GM23248 (cell line): ENCODE measurements around the gene TTC24. TPM values are rescaled to one million over a fixed set of nuclear protein-coding genes. Genes with fewer than 3 reads are reported as not detected.

ENCODE experiments used
- DNase-seq: peaks from one replicate; pipeline ENCODE4 v3.0.0-alpha.2; 2015
- H2AFZ ChIP-seq: fragments of 200-600 bp; sonication (generic); 2 replicates; pipeline ENCODE4 v1.6.1; 2016; ENCODE audit warnings: antibody characterized with exemption
- H3F3A ChIP-seq: fragments of 200-600 bp; sonication (generic); 2 replicates; pipeline ENCODE4 v1.6.1; 2016; ENCODE audit warnings: mild to moderate bottlenecking, antibody characterized with exemption, mixed run types; ENCODE audit not compliant: insufficient read depth
- H3K27ac ChIP-seq: fragments of 200-600 bp; sonication (generic); 2 replicates; pipeline ENCODE4 v1.5.1; 2016; ENCODE audit warnings: mild to moderate bottlenecking
- H3K27me3 ChIP-seq: fragments of 200-600 bp; sonication (generic); replicated peaks from 2 replicates; pipeline ENCODE4 v1.6.1; 2016; ENCODE audit warnings: mild to moderate bottlenecking; ENCODE audit not compliant: insufficient read depth
- H3K36me3 ChIP-seq: fragments of 200-600 bp; sonication (generic); 2 replicates; pipeline ENCODE4 v1.6.1; 2016; ENCODE audit warnings: low read depth, mild to moderate bottlenecking
- H3K4me1 ChIP-seq: fragments of 200-600 bp; sonication (generic); 2 replicates; pipeline ENCODE4 v1.6.1; 2016; ENCODE audit warnings: mild to moderate bottlenecking; ENCODE audit not compliant: insufficient read depth
- H3K4me2 ChIP-seq: fragments of 200-600 bp; sonication (generic); one replicate; pipeline ENCODE4 v1.6.1; 2016; ENCODE audit warnings: mild to moderate bottlenecking; ENCODE audit not compliant: unreplicated experiment
- H3K4me3 ChIP-seq: fragments of 200-600 bp; sonication (generic); 2 replicates; pipeline ENCODE4 v1.5.1; 2016; ENCODE audit warnings: mild to moderate bottlenecking
- H3K79me2 ChIP-seq: fragments of 200-600 bp; sonication (generic); 2 replicates; pipeline ENCODE4 v1.6.1; 2016; ENCODE audit warnings: mild to moderate bottlenecking; ENCODE audit not compliant: insufficient read depth
- H3K9ac ChIP-seq: fragments of 200-600 bp; sonication (generic); 2 replicates; pipeline ENCODE4 v1.6.1; 2016; ENCODE audit warnings: mild to moderate bottlenecking
- H3K9me2 ChIP-seq: fragments of 200-600 bp; sonication (generic); 2 replicates; pipeline ENCODE4 v1.6.1; 2016; ENCODE audit warnings: mixed run types, mild to moderate bottlenecking, moderate library complexity; ENCODE audit not compliant: insufficient read depth
- H3K9me3 ChIP-seq: fragments of 200-600 bp; sonication (generic); one replicate; pipeline ENCODE4 v1.6.1; 2017; ENCODE audit warnings: low read depth
- H4K20me1 ChIP-seq: fragments of 200-600 bp; sonication (generic); 2 replicates; pipeline ENCODE4 v1.6.0; 2016; ENCODE audit not compliant: insufficient read depth
- EZH2 ChIP-seq: fragments of 200-600 bp; sonication (generic); IDR thresholded peaks from 2 replicates; pipeline ENCODE4 v1.6.1; 2018; ENCODE audit warnings: antibody characterized with exemption, mild to moderate bottlenecking; ENCODE audit not compliant: insufficient read depth, poor library complexity, severe bottlenecking
- EZH2phosphoT487 ChIP-seq: fragments of 200-600 bp; sonication (generic); IDR thresholded peaks from 2 replicates; pipeline ENCODE4 v1.6.1; 2018; ENCODE audit warnings: antibody characterized with exemption, moderate library complexity, mild to moderate bottlenecking, low read depth; ENCODE audit not compliant: insufficient read depth
- WGBS, 2 experiments: methylation state at CpG; one replicate each; pipeline ENCODE4 v1.1.6; 2015 to 2017; ENCODE audit warnings: low lambda C conversion rate in 2 of 2, low coverage in 1 of 2; ENCODE audit errors: missing lambda C conversion rate in 2 of 2; 5-methylcytosine and 5-hydroxymethylcytosine counted together
- in situ Hi-C: fragments of 300-500 bp; cut with MboI; formaldehyde crosslinking; loops from 2 replicates; pipeline ENCODE4 v1.15.0; 2020
- polyA plus RNA-seq: library from polyadenylated mRNA; unstranded; fragments of >200 nt; fragmentation: Nextera tagmentation; extraction: Ambion mirVana; gene quantifications from 2 replicates; pipeline ENCODE4 v1.2.1, GENCODE V29; 2016
- total RNA-seq: library from RNA; depleted of rRNA; stranded (reverse); fragments of >200 nt; shearing (Covaris generic); gene quantifications from 2 replicates; pipeline ENCODE4 v1.2.3, GENCODE V29; 2014; rRNA removed

TTC24 gene
- not detected in 2 replicates for total RNA-seq
- polyA plus RNA-seq = not detected in 2 replicates

DNA sequence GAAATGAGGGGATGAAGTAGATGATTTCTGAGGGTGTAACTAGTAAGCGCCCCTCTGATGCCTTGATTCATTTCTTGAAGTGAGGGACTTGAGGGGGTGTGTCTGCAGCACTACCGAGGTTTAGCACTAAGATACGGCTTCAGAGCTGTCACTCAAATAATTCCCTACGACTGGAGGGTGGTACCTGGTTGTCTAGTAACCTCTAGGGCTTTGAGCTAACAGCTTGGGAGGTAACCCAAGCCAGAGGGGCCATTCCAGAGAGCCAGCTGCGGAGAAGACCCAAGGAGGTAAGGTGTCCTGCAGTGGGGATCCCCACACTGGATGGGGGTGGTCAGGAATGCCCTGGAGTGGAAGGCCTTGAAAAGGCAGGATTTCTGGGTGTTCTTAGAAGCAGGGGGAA lies at the start of gene TTC24:
TSS of gene TTC24 (plus strand) at position 252 of the 400 bp plus-strand sequence. CDS start 1,642 bp downstream, outside the sequence.
- Histone ChIP-seq H3K4me1 (no peaks in the 10 kb centered on the region), H3K79me2 (no peaks in the 10 kb centered on the region), H3K27ac (no peak within 1 kb of the TSS), H4K20me1 (no peaks in the 10 kb centered on the region), H3K36me3 (no peaks in the 10 kb centered on the region), H3F3A (no peaks in the 10 kb centered on the region), H3K27me3 (no peaks in the 10 kb centered on the region), H3K4me3 (no peak within 1 kb of the TSS), H2AFZ (no peak within 1 kb of the TSS), H3K9me2 (no peaks in the 10 kb centered on the region), H3K9me3 (no peaks in the 10 kb centered on the region), H3K9ac (no peak within 1 kb of the TSS), H3K4me2 (no peak within 1 kb of the TSS)
- 68 to 76% methylated on average over 5 of the region's 5 CpGs for WGBS, 2 experiments
- TF ChIP-seq EZH2 = no peak
- no peak for TF ChIP-seq EZH2phosphoT487
- in situ Hi-C loops = no loop called here
- no peak for DNase-seq

DNA sequence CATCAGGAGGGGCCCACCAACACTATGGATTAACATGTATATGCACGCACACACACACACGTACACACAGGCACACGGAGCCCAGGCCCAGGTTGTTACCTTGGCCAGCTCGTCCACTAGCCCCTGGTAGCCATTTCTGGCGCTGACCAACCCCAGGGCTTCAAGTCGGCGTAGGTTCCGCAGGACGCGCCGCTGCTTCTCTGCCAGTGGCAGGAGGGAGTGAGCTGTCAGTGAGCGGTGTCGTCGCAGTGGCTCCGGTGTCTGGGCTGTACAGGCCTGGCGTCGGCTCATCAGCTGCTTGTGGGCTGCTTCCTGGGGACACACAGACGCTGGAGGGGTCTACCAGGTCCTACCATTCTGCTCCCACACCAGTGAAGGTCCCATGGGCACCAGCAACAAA lies 49.5 kb upstream of the TTC24 start:
- 97 to 98% methylated on average over 18 of the region's 18 CpGs for WGBS, 2 experiments
- H3K36me3 ChIP-seq = no peaks in the 10 kb centered on the region
- H3K4me2 ChIP-seq = no peak overlapping the region
- no peaks in the 10 kb centered on the region for H3F3A ChIP-seq
- H3K4me1 ChIP-seq = no peaks in the 10 kb centered on the region
- no peak for TF ChIP-seq EZH2
- no peak for TF ChIP-seq EZH2phosphoT487
- H3K79me2 ChIP-seq = no peaks in the 10 kb centered on the region
- H2AFZ ChIP-seq = no peak overlapping the region
- no peaks in the 10 kb centered on the region for H3K27me3 ChIP-seq
- H4K20me1 ChIP-seq = no peaks in the 10 kb centered on the region
- no peak overlapping the region for H3K9ac ChIP-seq
- in situ Hi-C loops = no loop called here
- DNase-seq = no peak
- no peaks in the 10 kb centered on the region for H3K9me3 ChIP-seq
- H3K27ac ChIP-seq = no peak overlapping the region
- no peak overlapping the region for H3K4me3 ChIP-seq
- H3K9me2 ChIP-seq = no peaks in the 10 kb centered on the region

DNA sequence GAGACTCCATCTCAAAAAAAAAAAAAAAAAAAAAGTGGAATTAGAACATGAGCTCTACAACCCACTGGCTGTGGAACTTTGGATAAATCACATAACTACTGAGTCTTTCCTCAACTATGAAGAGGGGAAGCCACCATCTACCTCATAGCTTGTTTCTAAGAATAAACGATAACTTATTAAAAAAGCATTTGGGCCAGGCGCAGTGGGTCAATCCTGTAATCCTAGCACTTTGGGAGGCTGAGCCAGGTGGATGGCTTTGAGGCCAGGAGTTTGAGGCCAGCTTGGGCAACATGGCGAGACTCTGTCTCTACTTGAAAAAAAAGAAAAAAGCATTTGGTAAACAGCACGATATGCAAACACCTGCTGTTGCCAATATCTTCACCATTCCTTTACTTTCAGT lies 47.1 kb upstream of the TTC24 start:
- no peak overlapping the region for H3K4me3 ChIP-seq
- H3K36me3 ChIP-seq = no peaks in the 10 kb centered on the region
- H3K4me1 ChIP-seq = no peaks in the 10 kb centered on the region
- H3K79me2 ChIP-seq = no peaks in the 10 kb centered on the region
- H2AFZ ChIP-seq = no peak overlapping the region
- in situ Hi-C loops = no loop called here
- no peak for TF ChIP-seq EZH2phosphoT487
- TF ChIP-seq EZH2 = no peak
- no peak overlapping the region for H3K9ac ChIP-seq
- WGBS, 2 experiments = 84 to 88% methylated on average over 4 of the region's 4 CpGs
- H4K20me1 ChIP-seq = no peaks in the 10 kb centered on the region
- no peaks in the 10 kb centered on the region for H3K9me3 ChIP-seq
- no peaks in the 10 kb centered on the region for H3F3A ChIP-seq
- H3K27me3 ChIP-seq = no peaks in the 10 kb centered on the region
- no peak overlapping the region for H3K4me2 ChIP-seq
- no peak overlapping the region for H3K27ac ChIP-seq
- no peak for DNase-seq
- H3K9me2 ChIP-seq = no peaks in the 10 kb centered on the region

DNA sequence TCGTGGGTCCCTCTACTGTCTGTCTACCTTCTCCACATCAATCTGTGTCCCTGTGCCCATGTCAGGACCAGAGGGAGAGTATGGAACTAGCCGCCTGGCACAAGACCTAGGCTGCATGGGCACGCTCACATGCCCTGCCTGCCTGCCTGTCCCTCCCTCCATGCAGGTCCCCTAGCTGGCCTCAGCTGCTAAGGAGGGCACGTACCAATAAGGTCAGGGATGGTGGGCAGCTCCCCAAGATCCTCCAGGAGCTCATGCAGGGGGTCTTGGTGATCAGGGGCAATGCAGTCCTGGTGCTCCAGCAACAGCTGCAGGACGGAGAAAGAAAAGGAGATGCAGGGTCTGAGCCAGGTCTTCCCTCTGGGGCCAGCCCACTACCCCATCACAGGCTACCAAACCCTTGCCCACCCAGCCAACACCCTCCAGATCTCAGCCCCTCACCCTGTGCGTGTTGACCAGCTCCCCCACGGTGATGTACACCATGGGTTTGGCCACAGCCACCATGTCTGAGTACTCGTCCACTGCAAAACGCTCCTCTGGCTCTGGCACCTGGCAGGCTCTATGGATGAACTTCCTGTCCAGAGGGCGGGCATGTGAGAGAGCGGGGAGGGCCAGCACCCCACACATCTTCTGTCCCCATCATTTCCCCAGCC lies 45.8 kb upstream of the TTC24 start:
- 97 to 98% methylated on average over 11 of the region's 11 CpGs for WGBS, 2 experiments
- Histone ChIP-seq H3K36me3 (no peaks in the 10 kb centered on the region), H3K9me2 (no peaks in the 10 kb centered on the region), H3K27me3 (no peaks in the 10 kb centered on the region), H3K79me2 (no peaks in the 10 kb centered on the region), H3K4me1 (no peaks in the 10 kb centered on the region), H3F3A (no peaks in the 10 kb centered on the region), H3K4me3 (no peak overlapping the region), H3K4me2 (no peak overlapping the region), H3K9me3 (no peaks in the 10 kb centered on the region), H3K9ac (no peak overlapping the region), H4K20me1 (no peaks in the 10 kb centered on the region), H3K27ac (no peak overlapping the region), H2AFZ (no peak overlapping the region)
- in situ Hi-C loops = no loop called here
- DNase-seq = no peak
- TF ChIP-seq EZH2 (no peak), EZH2phosphoT487 (no peak)
